HS-5 (cell line): ENCODE results near the gene EFHD1.
"Not testable (repeated sequence)": the region's sequence is repeated elsewhere in the genome, so short reads cannot be mapped to it uniquely, and the experiment has no call there.

Experiments used
- DNase-seq: peaks from one replicate; pipeline ENCODE4 v3.0.0-alpha.2; 2012; ENCODE audit warnings: low read depth

The EFHD1 gene

DNA sequence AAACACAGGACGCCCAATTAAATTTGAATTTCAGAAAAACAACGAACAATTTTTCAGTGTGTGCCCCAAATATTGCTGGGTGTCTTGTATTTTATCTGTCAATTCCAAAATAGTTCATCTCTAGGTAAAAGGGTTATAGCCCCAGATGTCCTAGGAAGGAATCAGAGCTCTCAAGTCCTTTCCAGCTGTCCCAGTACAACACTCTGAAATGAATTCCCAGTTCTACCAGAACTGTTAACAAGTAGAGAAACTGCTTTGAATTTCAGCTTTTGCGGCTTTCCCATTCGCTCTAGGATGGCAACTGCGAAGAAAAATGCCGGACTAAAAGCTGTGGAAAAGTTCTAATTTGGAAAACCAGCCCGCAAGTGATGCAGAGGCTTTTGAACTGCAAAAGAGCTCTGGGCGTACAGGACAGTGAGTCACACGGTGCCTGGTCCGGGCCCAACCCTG, 63.2 kb downstream of the EFHD1 start:
- no peak for DNase-seq

DNA sequence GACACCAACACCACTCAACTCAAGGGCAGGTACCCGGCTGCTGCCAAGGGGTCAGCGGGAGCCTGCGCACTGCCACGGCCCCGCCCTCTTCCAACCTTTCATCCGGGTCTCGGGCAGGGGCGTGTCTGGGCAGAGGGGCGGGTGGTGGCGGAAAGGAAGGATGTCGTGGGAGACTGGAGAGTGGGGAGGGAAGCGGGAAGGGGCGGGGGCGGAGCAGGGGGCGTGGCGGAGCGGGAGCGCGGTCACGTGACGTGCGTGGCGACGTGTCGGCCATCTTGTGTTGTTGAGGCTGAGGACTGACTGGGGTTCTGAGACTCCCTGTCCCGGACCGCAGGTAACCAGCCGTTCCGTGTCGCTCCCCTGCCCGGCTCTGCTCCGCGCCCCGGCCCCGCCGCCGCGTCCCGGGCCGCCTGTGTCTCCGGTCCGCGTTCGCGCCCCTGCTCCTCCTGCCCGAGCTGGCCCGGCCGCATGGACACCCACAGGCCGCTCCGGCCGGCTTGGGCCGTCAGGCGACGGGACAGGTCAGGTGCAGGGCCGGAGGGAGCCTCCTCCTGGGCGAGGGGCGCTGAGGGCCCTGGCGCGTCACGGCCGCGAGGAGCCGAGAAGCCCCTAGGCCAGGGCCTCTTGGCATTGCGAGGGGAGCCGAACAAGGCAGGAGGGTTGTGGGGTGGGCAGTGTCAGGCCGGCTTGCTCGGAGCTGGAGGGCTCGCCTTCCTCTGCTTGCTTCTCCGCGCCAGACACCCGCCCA, 63.8 kb downstream of the EFHD1 start, which contains the start of gene GIGYF2:
Gene GIGYF2 (plus strand): TSS at position 273 of the 748 bp plus-strand sequence. CDS start 37,867 bp downstream, outside the sequence.
- DNase-seq = peak; percentile 87

DNA sequence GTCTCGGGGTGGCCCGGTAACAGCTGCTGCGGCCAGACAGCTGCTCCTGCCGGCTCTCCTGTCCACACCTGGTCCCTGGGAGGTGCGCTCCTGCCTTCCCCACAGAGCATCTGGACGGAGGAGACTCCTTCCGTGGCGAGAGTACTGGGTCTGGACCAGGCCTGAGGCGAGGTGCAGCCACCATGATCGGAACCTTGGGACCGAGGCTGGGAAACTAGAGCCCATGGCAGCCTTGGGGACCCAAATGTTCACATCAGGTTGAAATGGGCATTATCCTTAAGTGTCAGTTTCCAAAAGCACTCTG, 64.4 kb downstream of the EFHD1 start:
- no peak for DNase-seq

DNA sequence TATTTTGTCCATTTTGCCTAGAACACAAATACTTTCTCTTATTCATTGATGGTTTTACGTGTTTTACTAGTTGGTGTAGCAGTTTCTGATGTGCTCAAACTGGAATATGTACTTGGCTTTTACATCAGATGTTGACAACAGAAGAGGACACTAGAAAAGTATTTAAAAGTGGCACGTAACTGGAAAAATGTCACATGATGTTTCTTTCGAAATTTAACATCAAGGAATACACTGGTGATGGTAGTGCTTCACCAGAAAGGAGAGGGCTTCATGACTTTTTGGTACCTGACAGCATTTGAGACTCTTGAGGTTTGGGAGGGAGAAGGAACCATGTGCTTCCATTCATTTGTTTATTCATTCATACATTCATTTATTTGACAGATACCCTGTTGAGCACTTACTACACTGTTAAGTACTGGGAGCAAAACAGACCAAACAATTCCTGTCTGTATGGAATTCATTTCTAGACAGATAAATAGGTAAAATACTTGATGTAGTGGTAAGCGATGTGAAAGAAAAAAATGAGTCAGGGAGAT, 65.2 kb downstream of the EFHD1 start:
- DNase-seq = no peak

DNA sequence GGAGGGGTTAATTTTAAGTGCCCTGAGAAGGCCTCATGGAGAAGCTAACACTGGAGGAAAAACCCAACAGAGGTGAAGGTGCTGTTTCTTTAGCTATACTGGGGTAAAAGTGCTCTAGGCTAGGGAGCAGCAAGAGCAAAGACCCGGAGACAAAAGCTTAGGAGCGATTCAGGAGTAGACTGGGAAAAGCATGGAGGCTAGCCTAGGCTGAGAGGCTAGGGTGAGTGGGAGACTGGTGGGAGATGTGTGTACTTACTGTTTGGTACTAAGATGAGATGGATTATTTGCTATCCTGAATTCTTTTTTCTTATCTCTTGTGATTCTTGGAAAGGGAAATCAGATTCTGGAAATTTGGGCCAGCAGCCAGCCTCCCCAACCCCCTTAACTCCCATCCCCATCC, 65.7 kb downstream of the EFHD1 start:
- DNase-seq = no peak

DNA sequence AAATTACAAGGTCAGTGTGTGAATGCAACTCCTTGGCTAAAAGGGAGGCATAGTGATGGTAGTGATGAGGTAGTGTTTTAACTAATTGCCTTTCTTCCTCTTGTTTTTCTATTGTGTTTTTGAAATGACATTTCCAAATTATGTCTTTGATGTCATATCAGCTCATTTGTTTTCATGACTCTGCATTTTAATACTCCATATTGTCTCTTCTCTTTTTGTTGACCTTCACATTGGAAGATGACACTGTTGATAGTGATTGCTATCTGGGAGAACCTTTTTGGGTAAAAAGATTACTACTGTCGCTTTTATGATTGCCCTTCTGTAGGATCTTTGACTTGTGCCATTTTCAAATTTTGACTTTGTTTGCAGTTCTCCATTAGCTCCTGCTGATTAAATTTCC, 66.8 kb downstream of the EFHD1 start:
- no peak for DNase-seq

DNA sequence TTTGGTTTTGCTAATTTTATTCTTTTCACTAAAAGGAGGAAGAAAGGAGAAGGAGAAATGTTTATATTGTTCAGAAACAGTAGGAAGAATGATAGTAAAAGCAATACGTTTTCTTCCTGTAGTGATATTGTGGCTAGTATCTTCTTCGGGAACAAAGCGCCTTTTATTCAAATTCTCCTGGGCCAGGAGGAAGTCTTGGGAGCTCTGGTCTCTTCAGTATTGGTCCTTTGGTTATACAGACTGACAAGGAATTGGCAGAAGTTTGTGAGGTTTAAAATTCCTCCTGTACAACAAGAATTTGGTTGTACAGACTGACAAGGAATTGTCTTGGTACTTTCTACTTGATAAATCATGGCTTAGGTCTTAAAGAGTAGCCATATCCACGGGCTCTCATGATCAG, 73.7 kb downstream of the EFHD1 start:
- no peak for DNase-seq

DNA sequence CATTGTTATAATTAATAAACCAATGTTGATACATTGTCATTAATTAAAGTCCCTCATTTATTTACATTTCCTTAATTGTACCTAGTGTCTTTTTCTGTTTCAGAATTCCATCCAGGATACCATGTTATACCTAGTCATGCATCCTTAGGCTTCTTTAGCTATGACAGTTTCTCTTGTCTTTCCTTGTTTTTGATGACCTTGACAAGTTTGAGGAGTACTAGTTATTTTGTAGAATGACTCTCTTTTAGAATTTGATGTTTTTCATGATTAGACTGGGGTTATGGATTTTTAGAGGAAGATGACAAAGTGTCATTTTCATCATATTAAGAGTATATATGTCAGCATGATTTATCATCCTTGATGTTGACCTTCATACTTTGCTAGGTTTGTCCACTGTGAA, 80.1 kb downstream of the EFHD1 start:
- no peak for DNase-seq

DNA sequence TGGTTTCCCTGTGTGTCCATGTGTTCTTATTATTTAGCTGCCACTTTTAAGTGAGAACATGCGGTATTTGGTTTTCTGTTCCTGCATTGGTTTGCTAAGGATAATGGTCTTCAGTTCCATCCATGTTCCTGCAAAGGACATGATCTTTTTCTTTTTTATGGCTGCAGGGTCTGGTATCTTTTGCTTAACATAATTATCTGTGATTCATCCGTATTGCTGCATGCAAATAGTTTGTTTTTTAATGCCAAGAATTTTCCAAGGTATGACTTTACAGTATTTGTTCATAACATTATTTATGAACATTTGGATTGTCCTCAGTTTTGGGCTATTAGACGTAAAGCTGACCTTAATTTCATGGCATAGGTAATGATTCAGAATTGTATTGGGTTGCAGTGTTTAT, 81.6 kb downstream of the EFHD1 start:
- no peak for DNase-seq

DNA sequence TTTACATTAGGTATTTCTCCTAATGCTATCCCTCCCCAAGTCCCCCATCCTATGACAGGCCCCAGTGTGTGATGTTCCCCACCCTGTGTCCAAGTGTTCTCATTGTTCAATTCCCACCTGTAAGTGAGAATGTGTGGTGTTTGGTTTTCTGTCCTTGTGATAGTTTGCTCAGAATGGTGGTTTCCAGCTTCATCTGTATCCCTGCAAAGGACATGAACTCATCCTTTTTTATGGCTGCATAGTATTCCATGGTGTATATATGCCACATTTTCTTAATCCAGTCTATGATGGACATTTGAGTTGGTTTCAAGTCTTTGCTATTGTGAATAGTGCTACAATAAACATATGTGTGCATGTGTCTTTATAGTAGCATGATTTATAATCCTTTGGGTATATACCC, 86.7 kb downstream of the EFHD1 start:
- DNase-seq = not testable (repeated sequence)

DNA sequence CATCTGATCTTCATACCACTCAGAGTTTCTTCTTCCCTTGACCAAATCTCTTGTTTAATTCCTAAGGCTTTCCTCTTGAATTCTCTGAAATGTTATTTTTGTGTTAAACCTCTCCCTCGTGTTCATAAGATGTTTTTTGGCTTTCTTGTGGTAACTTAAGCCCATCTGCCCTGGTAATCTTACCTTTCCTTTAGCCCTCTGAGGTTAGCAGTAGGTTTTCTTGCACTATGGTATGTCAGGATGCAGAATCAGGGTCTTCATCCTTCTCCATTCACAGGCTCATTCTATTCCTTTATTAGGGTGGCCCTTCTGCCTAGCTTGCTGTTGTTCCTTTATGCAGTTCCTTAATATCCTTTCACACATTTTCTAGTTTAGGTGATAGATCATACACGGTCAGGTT, 87.9 kb downstream of the EFHD1 start:
- DNase-seq = no peak

DNA sequence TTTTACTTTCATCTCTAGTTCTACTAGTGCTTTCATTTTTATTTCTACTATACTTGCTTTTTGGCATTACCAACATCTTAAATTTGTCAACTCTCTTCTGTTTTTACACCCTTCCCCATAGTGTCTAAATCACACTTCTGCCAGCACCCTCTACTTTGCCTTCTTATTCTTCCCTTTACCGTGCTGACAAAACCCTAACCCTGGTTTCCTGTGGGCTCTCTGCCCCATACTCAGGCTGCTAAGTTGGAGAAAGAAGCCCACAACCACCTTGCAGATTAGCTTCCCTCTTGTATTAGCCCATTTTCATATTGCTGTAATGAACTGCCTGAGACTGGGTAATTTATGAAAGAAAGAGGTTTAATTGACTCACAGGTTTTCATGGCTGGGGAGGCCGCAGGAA, 88.5 kb downstream of the EFHD1 start:
- no peak for DNase-seq

DNA sequence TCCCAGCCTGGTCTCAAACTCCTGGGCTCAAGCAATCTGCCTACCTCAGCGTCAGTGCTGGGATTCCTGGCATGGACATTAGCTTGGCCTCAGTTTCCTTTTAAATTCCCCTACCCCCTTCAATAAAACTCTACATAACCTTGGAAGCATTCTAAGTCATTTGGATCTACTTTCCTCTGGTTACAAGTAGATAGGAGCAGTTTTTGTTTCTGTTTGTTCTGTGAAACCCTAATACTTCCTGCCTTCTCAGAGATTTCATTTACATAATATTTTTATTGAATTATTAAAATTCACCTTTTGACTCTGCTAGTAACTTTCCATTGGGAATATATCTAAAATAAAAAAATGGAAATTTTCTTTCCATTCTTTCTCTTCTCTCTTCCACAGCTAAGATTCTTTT, 89.6 kb downstream of the EFHD1 start:
- DNase-seq = no peak

DNA sequence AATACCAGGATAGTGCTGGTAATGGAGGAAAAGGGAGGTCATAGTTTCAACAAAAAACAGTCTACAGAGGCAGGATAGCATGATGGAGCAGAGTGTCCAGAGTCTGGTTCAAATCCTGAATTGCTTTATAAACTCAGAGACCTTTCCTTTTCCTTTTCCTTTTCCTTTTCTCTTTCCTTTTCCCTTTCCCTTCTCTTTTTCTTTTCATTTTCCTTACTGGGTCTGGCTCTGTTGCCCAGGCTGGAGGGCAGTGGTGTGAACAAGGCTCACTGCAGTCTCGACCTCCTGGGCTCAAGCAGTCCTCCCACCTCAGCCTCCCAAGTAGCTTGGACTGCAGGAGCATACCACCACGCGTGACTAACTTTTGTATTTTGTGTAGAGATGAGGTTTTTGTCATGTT, 95.4 kb downstream of the EFHD1 start:
- DNase-seq = no peak

DNA sequence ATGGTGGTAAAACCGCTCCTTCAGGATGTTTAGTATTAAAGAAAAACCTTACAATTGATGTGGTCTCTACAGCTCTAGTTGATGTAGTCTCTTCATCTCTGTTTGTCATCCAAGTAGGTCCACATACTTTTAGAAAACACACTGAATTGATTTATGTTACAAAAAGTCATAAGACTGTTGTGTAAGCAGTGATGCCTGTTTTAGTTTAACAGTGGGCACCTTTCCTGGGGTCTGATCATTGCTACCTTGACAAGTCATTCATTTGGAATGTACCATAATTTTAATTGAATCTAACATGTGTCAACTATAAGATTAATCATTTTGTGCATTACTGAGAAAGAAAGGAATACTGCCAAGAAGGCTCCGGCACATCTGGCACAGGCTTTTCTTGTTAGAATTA, 98.1 kb downstream of the EFHD1 start:
- DNase-seq = no peak
